ENCODE results near the gene NAA16.
A peak's percentile ranks its signal among the peaks of the same experiment; 100 is the strongest.
"Not testable (repeated sequence)": the region's sequence is repeated elsewhere in the genome, so short reads cannot be mapped to it uniquely, and the experiment has no call there.

The NAA16 gene

DNA sequence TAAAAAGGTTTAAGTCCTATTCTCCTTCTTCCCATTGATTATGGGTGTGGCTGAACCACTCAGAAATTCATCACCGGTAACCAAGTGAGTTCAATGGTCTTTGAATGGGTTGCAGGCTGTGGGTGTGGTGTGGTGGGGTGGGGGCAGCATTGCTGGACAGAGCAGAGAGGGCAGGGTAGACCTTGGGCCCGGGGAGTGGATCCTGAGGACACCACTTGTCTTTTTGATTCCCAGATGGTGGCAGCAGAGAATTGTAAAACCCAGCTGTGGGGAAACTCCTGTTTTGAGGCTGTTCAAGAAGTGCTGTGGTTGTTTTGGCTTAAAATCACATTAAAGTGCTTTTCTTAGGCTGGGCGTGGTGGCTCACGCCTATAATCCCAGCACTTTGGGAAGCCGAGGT, 100.5 kb downstream of the NAA16 start:
- ATAC-seq = peak in 1 of 2 donors; percentile 55

DNA sequence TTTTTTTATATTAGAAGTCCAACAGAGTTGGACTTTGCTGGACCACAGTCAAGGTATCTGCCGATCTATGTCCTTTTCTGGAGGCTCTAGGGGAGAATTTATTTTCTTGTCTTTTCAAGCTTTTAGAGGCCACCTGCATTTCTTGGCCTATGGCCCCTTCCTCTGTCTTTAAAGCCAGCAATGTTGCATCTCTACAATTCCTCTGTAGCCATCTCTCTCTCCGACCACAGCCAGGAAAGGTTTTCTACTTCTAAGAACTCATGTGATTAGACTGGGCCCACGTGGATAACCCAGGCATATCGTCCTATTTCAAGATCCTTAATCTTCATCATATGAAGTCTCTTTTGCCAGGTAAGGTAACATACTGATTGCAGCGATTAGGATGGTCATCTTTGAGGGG, 102.8 kb downstream of the NAA16 start:
- ATAC-seq = no peak

DNA sequence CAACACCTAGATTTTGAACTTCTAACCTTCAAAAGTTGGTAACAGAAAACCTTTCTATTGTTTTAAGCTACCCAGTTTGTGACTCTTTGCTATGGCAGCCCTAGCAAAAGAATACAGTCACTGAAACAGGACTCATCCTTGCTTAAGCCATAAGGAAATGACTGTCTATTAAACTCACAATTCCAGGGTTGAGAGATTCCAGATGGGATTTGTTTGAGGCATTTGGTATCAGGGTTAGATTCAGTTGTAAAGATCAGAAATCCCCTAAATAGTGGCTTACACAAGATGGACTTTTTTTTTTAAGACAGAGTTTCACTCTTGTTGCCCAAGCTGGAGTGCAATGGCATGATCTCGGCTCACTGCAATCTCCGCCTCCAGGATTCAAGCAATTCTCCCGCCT, 105.2 kb downstream of the NAA16 start:
- ATAC-seq = no peak

DNA sequence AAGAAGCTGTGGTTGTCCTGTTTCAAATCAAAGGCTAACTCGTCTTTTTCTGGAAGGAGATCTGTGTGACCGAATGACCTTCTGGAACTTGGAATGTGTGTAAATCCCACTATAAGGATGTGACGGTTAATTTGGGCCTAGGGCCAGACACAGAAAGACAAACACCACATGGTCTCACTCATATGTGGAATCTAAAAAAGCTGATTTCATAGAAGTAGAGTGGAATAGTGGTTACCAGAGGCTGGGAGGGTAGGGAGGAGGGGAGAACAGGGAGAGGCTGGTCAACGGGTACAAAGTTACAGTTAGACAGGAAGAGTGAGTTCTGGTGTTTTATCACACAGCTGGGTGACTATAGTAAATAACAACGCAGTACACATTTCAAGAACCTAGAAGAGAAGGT, 107.0 kb downstream of the NAA16 start:
- ATAC-seq = no peak

DNA sequence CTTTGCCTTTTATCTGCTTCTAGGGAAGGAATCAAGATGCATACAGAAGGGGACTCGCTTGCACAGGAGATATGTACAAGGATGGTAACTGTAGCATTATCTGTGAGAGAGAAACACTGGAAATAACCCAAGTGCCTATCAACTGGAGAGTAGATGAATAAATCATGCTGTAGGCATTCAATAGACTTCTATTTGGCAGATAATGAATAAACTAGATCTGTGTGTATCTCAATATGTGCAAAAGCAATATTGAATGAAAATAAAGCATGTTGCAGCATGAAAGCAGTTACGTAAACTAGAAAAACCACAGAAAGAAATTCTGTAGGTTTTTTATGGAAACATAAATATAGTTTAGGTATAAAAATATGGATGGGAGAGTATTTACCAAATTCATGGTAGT, 107.7 kb downstream of the NAA16 start:
- ATAC-seq = no peak

DNA sequence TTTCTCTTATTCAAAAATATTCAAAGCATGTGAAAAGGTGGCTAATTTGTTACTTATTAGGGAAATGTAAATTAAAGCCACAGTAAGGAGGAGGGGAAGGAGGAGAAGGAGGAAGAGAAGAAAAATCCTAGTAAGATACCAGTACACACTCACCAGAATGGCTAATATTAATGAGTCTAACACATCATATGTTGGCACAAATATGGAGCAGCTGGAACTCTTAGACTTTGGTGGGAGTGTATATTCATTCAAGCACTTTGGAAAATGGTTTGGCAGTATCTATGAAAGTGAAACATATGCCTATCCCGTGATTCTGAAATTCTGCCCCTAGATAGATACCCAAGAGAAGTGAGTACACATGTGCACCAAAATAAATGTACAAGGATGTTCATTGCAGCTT, 108.1 kb downstream of the NAA16 start:
- no peak for ATAC-seq

DNA sequence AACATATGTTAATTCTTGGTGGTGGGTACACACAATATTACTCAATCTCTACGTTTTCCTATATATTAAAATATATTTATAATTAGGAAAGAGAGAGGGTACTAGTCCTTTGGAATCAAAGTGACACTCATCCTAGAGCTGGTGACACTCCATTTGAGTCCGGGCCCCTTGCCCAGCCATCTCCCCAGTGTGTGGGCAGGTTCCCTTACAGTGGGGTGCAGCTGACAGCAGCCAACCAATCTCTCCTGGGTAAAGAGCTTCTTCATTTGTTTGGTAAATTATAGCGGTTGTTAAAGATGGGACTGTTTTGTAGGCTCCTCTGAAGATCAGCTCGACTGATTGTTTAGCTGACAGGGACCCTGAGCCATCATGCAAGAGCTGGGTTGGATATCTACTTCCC, 109.1 kb downstream of the NAA16 start:
- ATAC-seq = no peak

DNA sequence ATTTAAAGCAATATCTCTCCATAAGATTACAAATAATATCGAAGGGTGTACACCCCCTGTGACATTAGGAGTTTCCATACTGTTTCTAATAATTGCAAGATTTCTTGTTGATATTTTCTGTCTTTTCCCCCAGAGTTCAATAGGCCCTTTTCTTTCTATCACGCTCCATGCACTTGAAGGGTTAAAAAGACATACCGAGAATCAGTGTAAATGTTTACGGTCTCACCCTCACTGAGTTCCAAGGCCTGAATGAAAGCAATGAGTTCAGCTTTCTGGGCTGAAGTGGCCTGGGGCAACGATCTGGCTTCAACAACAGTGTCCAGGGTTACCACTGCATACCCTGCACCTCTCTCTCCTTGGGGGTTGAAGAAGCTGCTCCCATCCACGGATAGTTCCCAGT, 110.3 kb downstream of the NAA16 start:
- not testable (repeated sequence) for ATAC-seq

DNA sequence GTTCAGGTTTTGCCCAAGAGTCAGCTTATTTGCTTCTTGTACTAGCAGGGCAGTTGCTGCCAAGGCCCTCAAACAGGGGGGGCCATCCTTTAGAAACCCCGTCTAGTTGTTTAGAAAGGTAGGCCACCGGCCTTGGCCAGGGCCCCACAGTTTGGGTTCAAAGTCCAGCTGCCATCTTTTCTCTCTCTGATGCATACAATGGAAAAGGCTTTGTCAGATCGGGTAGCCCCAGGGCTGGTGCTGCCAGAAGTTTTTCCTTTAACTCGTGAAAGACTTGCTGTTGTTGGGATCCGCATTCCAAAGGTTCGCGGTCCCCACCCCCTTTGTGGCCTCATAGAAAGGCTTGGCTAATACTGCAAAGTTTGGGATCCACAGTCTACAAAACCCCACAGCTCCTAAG, 110.9 kb downstream of the NAA16 start:
- not testable (repeated sequence) for ATAC-seq

DNA sequence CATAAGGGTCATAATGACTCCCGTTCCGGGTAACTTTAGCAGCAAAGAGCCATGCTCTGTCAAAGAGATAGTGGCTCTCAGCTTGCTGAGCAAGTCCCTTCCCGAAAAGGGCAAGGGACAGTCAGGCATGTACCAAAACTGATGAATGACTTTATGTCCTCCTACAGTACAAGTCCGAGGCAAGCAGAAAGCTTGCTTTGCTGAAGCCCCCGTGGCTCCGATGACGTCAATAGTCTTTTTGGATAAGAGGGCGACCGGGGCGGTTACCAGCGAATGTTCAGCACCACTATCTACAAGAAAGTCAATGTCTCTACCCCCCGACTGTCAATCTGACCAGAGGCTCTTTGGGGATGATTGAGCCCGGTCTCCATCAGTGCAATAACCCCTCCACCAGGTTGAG, 112.2 kb downstream of the NAA16 start:
- not testable (repeated sequence) for ATAC-seq

DNA sequence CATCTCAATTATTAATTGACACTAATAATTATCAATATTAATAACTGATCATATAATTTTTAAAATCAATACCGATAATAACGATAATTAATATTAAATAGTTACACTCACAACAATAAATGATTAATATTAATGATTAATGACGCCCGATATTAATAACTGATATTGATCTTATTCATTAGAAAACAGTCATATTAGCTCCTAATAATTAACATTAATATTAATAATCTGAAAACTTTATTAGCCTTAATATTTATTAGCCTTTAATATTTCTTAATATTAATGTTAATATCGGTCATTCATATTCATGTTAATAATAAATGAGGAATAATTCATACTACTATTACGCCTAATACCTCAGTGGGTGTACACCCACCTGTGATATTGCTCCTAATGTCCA, 113.6 kb downstream of the NAA16 start:
- ATAC-seq = not testable (repeated sequence)

DNA sequence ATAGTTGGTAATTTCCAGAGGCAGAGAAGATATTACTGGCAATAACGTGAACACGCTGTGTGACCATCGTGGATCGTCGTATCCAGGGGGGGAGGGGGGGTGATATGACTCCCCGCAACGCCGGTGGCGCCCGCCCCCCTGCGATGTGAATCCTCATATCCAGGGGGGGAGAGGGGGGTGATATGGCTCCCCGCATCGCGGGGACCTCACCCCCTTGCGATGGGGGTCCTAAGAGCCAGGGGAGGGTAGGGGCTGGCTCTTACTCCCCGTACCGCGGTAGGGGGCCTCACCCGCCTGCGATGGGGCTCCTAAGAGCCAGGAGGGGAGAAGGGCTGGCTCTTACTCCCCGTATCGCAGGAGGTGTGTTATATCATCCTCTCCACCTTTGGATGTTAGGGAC, 115.0 kb downstream of the NAA16 start:
- no peak for ATAC-seq

Data from activated CD4-positive, CD25-positive, alpha-beta regulatory T cell treated with anti-CD3 and anti-CD28 coated beads, Interleukin-2, amount 50 U/mL, for 24 hours (primary cell).